RPMI8226 (cell line): ENCODE data around the gene ACIN1.
A peak's percentile ranks its signal among the peaks of the same experiment; 100 is the strongest.

Experiments
- DNase-seq: peaks from one replicate; pipeline ENCODE4 v3.0.0-alpha.2; 2015

The ACIN1 gene, protein sequence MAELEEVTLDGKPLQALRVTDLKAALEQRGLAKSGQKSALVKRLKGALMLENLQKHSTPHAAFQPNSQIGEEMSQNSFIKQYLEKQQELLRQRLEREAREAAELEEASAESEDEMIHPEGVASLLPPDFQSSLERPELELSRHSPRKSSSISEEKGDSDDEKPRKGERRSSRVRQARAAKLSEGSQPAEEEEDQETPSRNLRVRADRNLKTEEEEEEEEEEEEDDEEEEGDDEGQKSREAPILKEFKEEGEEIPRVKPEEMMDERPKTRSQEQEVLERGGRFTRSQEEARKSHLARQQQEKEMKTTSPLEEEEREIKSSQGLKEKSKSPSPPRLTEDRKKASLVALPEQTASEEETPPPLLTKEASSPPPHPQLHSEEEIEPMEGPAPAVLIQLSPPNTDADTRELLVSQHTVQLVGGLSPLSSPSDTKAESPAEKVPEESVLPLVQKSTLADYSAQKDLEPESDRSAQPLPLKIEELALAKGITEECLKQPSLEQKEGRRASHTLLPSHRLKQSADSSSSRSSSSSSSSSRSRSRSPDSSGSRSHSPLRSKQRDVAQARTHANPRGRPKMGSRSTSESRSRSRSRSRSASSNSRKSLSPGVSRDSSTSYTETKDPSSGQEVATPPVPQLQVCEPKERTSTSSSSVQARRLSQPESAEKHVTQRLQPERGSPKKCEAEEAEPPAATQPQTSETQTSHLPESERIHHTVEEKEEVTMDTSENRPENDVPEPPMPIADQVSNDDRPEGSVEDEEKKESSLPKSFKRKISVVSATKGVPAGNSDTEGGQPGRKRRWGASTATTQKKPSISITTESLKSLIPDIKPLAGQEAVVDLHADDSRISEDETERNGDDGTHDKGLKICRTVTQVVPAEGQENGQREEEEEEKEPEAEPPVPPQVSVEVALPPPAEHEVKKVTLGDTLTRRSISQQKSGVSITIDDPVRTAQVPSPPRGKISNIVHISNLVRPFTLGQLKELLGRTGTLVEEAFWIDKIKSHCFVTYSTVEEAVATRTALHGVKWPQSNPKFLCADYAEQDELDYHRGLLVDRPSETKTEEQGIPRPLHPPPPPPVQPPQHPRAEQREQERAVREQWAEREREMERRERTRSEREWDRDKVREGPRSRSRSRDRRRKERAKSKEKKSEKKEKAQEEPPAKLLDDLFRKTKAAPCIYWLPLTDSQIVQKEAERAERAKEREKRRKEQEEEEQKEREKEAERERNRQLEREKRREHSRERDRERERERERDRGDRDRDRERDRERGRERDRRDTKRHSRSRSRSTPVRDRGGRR

DNA sequence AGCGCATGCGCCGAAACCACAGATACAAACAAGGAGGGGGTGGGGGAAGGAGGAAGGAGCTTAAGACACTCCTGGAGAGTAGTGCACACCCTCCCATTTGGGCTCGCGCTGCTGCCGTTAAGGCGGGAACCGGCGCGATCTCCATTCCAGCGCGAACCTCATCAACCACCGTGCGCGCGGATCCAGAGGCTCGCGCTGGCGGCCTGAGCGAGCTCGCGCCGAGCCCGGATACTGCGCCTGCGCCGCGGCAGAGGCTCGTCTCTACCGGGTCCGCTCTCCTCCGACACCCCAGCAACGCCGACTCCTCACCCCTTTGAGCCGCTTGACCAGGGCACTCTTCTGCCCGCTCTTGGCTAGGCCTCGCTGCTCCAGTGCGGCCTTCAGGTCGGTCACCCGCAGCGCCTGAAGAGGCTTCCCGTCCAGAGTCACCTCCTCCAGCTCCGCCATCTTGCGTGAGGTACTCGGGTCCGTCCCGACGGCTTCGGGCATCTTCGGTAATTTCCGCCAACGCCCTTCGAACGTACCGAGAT, at the start of gene ACIN1:
Gene ACIN1, minus strand, starts transcription at position 471 of the 530 bp plus-strand sequence. Its CDS starts 24 bp downstream, at position 447.
- DNase-seq, result peak; percentile 80

DNA sequence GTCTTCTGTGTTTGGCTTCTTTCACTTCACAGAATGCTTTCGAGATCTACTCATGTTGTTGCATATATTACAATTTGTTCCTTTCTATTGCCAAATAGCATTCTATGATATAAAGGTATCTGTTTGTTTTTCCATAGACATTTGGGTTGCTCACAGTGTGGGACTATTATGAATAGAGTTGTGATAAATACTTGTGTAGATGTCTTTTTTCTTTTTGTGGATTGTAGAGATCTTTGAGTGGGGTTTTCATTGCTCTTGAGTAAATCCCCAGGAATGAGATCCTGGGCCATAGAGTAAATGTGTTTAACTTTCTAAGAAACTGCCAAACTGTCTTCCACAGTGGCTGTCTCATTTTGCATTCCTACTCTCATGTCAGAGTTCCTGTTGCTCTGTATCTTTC, 49.0 kb upstream of the ACIN1 start:
- DNase-seq, result no peak

DNA sequence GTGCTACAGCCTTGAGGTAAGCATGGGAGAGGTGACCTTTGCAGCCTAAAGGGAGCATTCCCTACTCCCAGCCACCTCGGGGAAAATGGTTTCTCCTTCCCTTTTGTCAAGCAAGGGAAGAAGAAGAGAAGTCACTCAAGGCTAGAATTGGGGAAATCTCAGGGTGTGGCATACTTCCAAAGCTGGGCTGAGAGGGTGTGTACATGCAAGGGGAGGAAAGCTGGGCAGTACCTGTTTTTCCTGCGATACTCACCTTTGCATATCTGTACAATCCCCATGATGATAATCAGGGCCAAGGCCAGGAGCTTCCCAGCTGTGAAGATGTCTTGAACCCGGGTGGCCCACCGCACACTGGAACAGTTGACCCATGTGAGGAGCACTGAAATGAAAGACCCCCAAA, 47.9 kb upstream of the ACIN1 start:
- no peak for DNase-seq

DNA sequence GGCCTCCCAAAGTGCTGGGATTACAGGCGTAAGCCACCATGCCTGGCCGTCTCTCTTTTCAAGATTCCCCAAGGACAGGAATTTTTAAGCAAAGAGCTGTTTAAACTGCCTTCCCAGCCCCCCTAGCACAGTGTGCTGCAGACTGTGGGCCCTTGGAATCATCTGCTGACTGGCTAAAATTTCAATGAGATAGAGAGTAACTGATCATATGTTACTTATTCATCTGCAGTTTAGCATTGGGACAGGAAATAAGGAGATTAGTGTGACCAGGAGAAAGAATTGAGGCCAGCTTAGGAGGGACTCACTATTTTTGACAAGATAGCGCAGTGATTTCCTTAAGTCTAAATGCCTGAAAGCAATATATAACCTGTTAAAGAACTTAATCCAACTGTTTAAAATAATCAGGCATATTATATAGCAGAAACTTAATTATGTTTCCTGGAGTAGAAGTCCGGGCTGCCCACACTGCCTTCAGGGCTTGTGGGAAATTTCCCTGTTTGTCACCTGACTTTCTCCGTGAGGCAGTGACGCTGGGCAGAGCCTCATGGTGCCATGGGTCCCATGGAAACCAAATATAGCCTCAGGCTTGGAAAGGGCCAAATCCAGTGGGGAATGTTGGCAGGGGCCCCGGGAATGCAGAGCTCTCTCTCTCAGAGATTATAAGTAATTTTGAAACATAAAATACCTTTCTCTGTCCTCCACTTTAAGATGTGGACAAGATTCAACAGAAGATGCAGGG, 46.9 kb upstream of the ACIN1 start:
- no peak for DNase-seq

DNA sequence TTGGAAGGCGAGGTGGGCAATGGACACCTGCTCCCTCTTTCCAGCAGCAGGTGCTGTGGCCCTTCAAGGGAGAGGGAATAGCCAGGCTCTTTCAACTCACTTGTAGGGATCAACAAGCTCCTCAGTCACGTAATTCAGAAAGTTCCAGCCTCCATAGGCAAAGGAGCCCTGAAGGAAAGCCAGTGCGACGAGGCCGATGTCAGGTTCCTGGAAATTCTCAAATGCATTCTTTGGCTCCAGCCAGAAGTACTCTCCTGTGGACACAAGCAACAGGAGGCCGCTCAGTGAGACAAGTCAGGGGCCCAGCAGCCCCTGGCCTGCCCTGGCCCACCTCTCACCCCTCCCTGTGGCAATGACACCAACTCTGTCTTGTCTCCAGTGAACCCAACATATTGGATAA, 45.4 kb upstream of the ACIN1 start:
- DNase-seq, result no peak

DNA sequence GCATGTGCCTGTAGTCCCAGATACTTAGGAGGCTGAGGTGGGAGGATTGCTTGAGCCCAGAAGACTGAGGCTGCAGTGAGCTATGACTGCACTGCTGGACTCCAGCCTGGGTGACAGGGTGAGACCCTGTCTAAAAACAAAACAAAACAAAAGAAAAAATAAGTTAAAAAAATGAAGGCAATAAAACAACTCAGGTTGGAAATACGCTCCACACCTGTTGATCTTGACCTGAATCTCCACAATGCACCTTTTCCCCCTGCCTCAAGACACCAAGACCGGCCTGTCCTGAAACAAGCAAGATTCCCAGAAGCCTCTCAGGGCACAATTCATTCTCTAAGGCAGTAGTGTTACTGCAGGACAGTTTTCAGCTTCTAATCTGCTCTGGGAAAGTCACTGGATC, 44.9 kb upstream of the ACIN1 start:
- no peak for DNase-seq

DNA sequence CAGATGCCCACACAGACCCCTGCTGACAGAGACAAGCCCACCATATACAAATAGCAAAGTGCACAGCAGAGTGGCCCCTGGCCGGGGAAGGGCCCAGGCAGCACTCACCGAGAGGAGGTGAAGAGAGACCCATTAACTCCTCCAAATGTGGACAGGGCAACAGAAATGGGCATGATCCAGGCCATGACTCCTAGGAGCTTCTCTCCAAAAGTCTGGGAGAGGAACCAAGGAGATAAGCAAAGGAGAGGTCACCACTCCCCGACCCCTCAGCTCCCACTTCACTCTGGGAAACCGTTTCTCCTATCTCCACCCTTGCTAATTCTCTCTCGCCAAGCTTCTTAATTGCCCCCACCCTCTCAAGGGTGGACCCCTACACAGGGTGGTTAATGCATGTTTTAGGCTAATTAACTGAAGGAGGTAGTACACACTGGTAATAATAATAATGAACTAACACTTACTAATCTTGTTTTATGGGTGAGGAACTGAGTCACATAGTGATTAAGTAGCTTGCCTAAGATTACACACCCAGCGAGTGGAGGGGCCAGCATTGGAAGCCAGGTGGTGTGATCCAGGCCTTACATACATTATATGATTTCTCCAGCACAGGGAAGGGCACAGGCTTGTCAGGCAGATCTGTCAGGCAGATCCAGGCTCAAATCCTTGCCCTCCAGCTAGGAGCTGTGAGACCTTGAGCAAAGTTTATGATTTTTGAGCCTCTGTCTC, 43.0 kb upstream of the ACIN1 start:
- DNase-seq, result no peak

DNA sequence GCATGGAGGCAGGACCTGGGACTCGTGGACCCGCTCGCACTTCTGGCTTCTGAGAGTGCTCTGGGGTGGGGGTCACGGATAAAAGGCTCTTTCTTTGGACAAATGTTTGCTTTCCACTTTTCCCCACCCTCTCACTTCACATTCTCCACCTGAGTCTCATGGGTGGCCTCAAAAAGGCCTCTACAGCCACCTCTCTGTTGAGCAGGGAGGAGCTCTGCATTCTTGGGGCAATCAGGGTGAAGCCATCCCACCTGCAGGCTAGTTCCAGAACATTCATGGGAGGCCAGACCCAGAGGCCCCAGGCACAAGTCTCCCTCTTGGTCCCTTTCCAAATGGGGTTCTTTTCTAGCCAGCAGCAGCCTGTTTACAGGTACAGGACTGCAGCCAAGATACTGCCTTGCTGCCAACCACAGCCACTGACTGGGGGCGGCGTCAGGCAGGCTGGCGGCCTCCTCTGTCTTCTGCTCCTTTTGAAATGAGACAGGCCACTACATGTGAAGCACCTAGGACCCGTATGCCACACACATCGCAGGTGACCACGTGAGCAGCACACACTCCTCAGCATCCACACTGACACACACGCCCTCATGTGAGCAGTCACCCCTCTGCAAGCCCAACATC, 42.4 kb upstream of the ACIN1 start:
- DNase-seq, result peak; percentile 57

DNA sequence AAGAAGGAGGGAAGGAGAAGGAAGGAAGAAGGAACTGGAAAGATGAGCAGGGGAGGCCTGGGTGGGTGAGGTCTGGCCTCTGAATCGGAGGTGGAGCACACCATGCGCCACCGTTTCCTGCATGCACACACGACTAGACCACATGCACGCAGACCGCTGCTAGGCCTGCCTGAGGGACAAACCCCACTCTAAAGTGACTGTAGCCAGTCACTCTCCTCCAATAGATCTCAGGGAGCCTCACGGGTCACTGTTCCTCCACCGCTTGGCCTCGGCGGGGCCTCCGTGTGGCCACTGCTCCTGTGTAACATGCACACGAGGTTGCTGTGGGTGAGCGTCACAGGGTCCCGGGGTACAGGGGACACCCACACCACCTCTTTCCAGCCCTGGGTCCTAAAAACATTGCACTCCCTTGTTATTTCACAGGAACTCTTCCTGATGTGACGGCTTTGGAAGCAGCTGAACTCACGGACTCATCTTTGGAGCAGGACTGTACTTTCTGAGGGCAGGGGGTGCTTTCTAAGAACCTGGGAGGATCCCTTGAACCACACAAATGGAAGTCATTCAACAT, 41.7 kb upstream of the ACIN1 start:
- DNase-seq, result no peak

DNA sequence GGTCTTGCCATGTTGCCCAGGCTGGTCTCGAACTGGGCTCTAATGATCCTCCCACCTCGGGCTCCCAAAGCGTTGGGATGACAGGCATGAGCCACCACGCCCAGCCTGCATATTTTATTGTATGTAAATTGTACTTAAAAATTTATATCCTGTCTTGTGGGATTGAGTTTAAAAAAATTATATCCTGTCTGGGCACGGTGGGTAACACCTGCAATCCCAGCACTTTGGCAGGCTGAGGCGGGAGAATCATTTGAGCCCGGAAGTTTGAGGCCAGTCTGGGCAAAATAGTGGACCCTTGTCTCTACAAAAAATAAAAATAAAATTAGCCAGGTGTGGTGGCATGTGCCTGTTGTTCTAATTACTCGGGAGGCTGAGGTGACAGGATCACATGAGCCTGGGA, 38.0 kb upstream of the ACIN1 start:
- no peak for DNase-seq

DNA sequence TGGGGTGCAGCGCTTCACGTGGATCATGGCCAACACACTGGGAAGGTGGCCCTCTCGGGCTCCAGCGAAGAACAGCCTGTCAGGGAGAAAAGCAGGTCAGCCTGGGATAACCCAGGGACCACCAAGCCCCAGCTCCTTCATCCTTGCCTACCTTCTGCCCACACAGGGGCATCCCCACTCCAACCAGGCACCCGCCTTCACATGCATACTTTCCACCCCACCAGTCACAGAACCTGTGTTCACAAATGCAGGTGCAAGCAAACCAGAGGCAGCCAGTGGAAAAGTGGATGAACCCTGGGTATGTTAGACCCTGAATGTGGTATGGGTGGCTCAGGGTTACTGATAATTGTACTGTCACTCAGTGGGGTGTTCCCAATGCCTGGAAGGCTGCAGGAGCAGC, 36.5 kb upstream of the ACIN1 start:
- DNase-seq, result no peak

DNA sequence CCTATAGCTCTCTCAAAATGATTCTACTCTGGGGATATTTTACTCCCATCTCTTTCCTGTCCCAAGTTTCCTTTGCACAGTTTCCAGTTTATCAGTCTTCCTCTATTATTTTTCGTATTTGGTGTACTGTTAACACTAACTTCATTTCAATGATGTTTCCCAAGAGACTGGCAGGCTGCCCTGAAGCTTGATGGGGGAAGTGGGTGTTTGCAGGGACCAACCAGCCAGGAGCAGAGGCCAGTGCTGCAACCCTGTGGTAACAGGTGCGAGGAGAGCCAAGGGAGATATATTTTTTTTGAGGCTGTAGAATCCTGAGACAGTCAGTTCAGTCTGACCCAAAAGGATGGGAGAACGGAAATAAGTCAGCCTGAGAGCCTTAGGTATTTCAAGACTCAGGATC, 35.9 kb upstream of the ACIN1 start:
- peak; percentile 65 for DNase-seq

DNA sequence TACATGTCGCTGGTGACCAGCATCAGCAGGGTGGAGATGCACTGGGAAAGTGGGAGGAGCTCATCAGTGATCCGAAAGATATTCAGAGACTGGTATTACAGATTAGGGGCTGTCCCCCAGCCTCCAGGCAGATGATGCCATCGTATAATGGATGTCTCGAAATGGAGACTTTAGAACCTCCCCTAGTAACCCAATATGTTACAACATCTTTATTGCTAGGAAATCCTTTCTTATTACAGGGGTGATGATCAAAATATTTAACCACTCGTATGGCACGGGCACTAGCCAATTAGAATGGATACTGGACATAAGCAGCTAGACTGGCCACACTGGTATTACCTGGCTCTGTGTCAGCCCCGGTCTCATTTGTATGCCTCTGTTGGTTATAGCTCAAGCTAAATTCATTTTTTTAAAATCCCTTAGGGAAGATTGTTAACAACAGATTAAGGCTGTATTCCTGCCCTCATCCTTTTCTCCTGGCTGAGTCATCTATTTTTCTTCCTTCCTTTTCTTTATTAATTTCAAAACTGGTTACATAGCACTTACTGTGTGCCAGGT, 34.9 kb upstream of the ACIN1 start:
- DNase-seq, result no peak

DNA sequence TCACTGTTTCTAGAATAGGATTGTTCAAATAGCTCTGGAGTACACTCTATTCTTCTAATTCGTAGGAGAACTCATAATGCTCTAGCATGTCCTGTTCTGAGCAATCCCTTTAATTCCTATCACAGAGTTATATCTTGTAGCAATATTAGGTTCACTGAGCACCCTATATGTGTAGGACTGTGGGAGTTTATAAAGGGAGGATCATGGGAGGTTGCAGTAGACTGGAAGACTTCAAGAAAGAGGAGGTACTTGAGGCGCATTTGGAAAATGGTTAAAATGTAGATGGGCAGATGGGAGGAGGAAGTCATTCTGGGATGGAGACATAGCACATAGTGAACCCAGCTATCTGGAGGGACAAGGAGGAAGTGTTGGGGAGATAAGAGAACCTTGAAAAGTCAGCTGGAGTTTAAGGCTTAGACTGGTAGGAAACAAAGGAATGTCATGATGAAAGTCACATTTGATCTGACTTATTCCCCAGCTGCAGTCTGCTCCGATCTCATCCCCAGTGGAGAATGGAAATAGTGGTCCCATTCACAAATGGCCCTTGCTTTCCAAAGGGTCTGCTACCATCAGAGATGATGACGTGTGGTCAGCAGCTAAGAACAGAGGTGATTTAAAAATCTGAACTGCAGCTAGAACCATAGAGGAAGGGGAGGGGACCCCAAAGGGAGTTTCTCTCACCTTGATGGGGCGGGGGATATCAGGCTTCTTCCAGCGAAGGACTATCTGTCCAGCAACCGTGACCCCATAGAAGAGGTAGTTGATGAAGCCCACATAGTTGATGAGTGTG, 34.2 kb upstream of the ACIN1 start:
- no peak for DNase-seq

DNA sequence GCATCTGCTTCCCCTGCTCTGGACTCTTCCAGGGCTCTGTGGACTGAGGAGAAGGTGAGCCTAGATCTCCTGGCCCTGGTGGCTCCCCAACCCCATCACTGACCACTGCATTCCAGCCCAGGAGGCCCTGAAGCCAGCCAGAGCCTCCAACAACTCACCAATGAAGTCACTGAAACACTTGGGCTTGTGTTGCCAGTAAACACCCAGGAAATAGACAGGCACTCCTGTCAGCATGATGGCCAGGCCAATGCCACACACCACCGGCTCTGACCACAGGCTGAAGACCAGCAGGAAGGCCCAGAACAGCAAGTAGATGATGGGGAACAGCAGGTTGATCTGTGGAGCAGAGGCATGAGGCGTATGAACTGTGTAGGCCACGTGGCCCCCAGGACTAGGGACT, 32.9 kb upstream of the ACIN1 start:
- DNase-seq, result no peak

DNA sequence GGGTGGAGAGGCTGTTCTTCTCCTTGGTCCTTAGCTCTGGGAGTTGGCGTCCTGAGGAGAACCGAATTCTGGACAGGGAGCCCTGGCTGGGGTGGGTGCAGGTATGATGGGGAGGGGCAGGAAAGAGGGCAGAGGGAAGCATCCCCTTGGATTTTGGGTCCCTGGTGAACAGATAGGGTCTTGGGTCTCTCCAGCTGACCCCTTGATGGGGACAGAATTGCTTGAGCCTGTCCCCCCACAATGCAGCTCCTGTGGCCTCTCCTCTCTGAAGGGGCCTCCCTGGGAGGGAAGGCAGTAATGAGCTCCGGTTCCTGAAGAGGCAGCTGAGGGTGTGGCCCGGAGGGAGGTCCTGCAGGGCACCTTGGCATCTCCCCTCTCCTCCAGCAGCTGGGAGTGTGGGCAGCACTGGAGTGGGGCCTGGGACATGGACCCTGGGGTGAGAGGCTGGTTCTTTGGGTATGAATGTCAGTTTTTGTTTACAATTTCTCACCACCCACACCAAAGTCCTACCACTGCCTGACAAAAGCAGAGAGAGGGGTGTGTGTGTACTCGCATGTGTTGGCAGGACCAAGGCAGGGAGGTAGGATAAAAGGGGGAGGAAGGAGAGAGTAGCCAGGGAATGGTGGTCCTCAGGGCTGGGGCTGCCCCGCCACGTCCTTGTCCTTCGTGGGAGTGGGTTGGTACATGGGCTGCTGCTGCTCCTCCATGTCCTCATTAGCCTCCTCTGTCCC, 31.8 kb upstream of the ACIN1 start:
- no peak for DNase-seq

DNA sequence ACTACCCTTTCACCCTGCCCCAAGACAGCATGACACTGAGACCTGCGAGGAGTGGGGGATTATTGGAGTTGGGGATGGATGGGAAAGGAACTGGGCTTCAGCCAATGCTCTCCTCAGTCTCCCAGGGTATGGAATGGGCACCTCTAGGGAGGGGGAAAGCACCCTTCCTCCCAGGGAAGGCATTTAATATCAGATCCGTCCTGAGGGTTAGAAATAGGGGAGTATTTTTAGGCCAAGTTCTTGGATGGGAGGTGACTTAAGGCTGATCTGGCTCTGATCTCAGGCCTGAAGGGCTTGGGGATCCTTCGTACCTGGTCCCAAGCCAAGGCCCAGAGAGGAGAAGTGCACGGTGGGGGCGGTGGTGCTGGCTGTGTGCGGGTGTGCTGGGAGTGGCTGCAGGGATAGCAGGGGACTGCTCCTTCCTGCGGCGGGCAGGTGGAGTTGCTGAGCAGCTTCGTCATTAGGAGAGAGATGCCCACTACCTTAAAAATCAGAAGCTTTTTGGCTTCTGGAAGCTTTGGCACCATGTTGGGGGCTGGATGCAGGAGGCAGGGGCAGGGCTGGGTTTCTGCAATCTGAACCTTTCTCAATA, 31.1 kb upstream of the ACIN1 start:
- no peak for DNase-seq

DNA sequence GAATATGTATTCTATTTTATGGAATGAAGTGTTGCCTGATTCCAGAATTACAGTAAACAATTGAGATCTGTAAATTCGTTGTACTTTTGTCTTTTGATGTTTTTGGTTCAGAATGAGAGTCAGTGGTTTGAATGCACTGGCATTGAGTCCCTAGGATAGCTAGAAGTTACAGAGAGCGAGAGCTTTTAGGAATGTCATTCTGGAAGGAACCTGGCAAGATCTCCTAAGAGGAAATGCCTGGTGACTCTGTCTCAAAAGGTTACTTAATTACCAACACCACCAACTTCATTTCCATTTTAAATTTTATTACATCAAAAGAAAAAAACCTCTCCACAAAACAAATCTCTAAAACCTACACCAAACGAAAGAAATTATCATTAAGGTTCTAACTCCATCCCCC, 30.1 kb upstream of the ACIN1 start:
- DNase-seq, result no peak
